DMS 273 (cell line): Measurements from ENCODE around the gene QRICH1.

ENCODE experiments used
- DNase-seq: peaks from one replicate; lab custom pipeline; 2025; ENCODE audit not compliant: unreplicated experiment; lab: John Stamatoyannopoulos, UW

The QRICH1 gene

GRCh38 chr3:49093853-49094767 is at the start of gene QRICH1:
Gene QRICH1 (minus strand): TSS chr3:49094071. CDS start chr3:49077017, 17,054 bp downstream.
- peak; percentile 98 for DNase-seq

GRCh38 chr3:49140080-49140479 is 46.2 kb upstream of the QRICH1 start:
- DNase-seq: no peak

DNA sequence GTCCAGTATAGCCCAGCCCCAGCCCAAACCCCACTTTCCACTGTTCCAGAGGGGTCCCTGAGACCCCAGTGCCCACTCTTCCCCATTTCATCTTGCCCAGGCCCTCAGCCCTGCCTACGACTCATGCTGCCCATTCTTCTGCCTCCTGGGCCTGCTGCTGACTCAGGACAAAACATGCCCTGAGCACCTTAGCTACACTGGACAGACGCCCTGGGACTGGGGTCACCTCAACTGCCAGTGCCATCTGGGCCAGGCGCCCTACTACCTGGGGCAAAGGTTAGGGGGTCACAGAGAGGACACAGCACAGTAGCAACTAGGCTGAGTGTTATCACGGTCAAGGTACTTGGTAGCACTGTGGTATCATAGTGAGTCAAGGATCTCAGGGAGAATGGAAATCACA is 41.6 kb upstream of the QRICH1 start:
- DNase-seq: no peak

- DNase-seq: no peak
Measured at GRCh38 chr3:49134471-49135265, 40.8 kb upstream of the QRICH1 start.

GRCh38 chr3:49133226-49133951 is 39.5 kb upstream of the QRICH1 start:
- DNase-seq: peak; percentile 87

DNA sequence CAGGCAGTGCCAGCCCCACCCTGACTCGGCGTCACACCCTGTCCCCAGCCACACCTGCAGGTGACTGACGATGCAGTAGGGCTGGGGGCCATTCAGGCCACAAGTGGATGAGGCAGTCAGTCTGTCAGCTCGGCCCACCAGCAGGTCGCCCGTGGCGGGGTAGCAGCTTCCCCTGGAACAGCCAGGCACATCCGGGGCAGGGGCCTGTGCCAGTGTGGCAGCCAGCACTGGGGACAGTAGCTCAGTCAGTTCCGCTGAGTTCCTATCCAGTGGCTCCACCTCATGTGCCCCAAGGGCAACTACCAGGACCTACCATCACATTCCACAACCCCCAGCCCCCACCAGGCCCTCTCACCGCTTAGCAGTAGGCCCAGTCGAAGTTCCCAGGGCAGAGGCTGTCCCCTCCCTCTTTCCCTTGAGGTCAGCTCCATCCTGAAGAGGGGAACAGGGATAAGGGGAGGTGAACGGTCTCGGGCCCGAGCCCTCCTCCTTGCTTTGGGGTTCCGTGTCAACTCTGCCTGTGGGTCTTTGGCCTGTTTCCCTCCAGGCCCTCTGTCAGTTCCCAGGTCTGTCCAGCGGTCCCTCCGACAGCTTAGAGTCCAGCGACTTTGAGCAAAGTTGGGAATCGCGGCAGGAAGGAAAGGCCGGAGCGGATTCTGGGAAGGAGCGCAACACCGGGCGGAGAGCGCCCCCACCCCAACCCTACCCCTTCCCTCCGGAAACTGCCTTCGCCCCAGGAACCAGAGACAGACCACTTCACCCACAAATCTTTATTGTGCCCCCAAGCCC is 38.8 kb upstream of the QRICH1 start, which contains the start of gene LAMB2:
TSS of gene LAMB2 (minus strand) at position 614 of the 789 bp plus-strand sequence. CDS start at position 431, 183 bp downstream.
- DNase-seq: peak; percentile 67

DNA sequence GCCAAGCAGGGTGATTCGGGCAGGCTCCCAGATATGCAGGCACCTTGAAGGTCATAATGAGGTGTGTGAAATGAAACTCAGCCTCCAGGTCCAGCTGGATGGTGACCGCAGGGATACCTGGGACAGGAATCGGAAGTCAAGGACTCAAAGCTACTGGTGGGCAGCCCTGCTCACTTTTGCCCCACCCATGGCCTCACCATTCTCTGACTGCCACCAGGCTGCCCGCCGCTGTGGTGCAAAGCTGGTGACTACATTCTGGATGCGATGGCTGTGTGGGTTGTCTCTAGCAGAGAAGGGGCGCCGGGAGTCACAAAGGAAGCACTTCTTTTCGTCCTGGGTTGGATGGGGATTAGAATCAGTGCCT is 38.2 kb upstream of the QRICH1 start:
- no peak for DNase-seq

DNA sequence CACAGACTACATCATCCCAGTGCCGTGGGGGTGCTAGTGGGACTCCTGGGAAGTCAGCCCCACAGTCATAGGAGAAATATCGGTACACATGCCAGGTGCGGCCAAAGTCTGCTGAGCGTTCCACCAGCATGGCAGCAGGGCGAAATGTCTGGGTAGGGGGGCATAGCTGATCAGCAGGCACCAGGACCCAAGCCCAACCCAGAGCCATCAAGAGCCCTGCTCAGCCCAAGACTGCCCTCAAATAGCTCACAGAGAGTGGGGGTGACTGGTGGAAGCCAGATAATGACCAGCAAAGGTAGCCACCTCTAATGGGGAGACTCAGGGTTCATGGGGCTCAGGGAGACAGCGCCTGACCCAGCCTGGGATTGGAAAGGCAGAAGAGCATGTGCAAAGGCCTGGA is 37.7 kb upstream of the QRICH1 start:
- DNase-seq: no peak

GRCh38 chr3:49131040-49131439 is 37.2 kb upstream of the QRICH1 start:
- no peak for DNase-seq

DNA sequence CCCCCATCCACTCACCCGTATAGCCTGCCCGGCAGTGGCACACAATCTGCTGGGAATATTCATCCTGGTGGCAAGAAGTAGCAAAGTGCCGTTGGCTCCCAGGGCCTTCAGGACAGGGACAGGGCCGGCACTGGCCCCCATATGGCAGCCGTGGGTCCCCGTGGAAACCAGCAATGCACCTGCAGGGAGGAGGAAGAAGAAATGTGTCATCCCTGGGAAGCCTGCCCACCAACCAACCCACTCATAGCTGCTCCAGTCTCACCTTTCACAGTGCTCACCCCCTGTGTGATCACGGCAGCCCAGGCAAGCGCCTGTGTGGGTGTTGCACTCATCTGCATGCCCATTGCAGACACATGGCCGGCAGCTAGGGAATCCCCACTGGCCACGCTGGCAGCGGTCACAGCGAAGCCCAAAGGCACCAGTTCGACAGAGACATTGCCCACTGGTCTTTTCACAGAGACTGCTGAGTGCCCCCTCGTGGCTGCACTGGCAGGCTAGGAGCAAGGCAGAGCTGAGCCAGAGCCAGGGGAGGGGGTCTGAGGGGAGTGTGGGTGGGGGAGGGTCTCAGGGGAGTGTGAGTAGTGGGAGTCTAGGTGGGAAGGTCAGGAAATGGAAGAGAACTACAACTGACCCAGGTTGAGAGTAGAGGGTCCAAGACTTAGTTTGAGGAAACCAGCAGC is 31.3 kb upstream of the QRICH1 start:
- DNase-seq: no peak

- DNase-seq: no peak
Measured at GRCh38 chr3:49124203-49124602, 30.3 kb upstream of the QRICH1 start.

DNA sequence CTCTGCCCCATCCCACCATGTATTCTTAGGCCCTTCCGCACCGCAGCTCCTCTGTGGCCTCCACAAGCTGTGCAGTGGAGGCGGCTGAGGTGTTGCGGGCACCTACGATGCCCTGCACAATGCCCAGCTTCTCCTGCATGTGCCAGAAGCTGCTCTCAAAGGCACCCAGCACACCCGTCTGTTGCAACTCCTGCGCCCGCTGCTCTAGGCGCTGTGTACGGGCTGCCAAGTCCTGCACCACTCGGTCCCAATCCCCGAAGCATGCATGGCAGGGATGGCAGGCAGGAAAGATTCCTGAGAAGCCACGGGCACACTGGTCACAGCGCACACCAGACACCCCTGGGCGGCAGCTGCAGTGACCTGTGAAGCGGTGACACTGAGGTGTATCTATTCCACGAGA is 29.8 kb upstream of the QRICH1 start:
- no peak for DNase-seq

- DNase-seq: no peak
Measured at GRCh38 chr3:49122886-49123545, 29.1 kb upstream of the QRICH1 start.

GRCh38 chr3:49122451-49122850 is 28.6 kb upstream of the QRICH1 start:
- no peak for DNase-seq

DNA sequence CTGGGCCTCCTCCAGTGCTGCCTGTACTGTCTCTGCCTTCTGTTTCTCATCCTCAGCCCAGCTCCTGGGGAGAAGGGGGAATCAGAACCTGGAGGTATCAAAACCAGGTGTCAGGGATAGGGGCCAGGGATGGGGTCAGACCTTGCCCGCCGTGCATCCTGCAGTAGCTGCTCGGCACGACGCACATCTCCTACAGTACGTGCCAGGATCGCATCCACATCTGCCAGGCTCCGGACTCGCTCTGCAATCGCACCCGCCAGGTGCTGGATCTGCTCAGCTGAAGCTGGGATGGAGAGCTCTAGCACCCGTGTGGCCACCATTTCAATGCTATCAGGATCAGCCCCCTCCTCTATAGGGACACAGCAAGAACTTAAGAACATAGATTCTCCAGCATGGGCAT is 28.2 kb upstream of the QRICH1 start:
- DNase-seq: no peak

DNA sequence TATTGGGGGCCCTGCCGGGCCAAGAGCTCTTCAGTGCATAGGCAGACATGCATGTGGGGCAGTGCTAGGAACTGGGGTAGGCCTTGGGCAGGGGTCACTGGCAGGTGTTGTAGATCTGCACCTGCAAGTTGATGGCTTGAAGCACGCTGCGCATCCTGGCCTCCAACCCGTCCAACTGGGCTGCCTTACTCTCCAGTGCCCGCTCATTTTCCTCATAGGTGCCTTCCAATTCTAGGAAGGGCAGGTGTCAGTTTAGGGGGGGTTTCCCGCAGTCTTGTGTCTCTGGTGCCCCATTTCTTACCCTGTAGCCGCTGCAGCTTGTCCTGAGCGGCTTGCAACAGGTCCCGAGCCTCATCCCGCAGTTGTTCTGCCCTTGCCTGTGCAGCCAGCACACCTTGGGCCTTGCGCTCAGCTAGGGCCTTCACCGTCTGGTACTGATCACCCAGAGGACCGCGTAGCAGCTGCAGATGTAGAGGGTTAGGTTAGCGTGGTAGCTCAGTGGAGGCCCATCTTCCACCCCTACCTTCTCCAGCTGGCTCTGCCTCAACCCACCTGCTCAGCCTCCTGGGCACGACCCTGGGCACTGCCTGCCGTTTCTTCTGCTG is 27.4 kb upstream of the QRICH1 start:
- DNase-seq: no peak

GRCh38 chr3:49120438-49121131 is 26.7 kb upstream of the QRICH1 start, which contains the start of gene USP19:
Gene USP19 (minus strand): TSS chr3:49120823. CDS start chr3:49119145, 1,678 bp downstream.
- DNase-seq: peak; percentile 96

- no peak for DNase-seq
Measured at GRCh38 chr3:49120096-49120437, 26.2 kb upstream of the QRICH1 start.
